ENCODE data around the gene CBFA2T2. TPM values are rescaled to one million over a fixed set of nuclear protein-coding genes. Genes with fewer than 3 reads are reported as not detected.
"Not testable (repeated sequence)": the region's sequence is repeated elsewhere in the genome, so short reads cannot be mapped to it uniquely, and the experiment has no call there.

The CBFA2T2 gene
- total RNA-seq, 1 experiment from 2014 or later: 7.5 TPM

DNA sequence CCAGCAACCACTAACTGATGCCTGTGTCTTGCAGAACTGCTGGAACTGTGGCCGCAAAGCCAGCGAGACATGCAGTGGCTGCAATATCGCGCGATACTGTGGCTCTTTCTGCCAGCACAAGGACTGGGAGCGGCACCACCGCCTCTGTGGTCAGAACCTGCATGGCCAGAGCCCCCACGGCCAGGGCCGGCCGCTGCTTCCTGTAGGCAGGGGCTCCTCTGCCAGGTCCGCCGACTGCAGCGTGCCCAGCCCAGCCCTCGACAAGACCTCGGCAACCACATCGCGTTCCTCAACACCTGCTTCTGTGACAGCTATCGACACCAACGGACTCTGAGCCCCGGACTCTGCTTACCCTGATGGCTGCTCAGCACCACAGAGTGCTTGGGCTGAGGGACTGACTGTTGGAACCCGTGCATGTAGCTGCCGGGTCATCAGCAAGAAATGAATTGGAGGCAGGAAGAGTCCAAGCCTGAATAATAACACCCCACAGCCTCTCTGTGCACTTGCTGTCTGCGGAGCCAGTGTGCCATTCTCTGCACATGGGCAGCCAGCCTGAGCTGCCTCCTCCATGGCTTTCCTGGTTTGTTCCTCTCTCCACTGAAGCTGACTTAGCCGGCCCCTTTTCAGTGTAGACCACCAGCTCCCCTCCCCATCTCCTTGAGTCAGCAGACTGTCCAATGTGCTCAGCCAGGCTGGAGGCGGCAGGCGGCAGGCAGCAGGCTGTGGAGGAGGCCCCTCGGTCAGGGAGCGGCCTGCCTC, 154.6 kb downstream of the CBFA2T2 start:
- no peaks in the 10 kb centered on the region for H3K27me3 ChIP-seq (ENCODE audit: control insufficient read depth, insufficient read depth, low read length)
- H3K4me3 ChIP-seq (ENCODE audit: insufficient read depth, low read depth, low read length): no peak overlapping the region
- peak; percentile 37 for DNase-seq
- peaks cover 19% of the 10 kb centered on the region for H3K36me3 ChIP-seq (replicated peaks; ENCODE audit: control insufficient read depth, insufficient read depth, low read length)

DNA sequence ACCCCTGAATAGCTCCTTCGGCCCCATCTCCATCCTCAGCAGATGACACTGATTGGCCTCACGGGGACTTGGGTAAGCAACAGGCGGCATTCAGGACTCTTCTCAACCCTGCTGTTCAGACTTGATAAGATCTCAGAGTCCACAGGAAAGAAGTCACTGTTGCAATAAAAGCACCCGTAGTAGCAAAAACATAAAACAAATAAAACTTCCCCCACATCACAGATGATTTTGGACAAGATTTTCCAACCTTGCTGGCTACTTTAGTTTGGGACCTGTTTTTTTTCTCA, 155.1 kb downstream of the CBFA2T2 start:
- Histone ChIP-seq H3K27me3 (ENCODE audit: control insufficient read depth, insufficient read depth, low read length) (no peaks in the 10 kb centered on the region), H3K4me3 (ENCODE audit: insufficient read depth, low read depth, low read length) (no peak overlapping the region), H3K36me3 (replicated peaks; ENCODE audit: control insufficient read depth, insufficient read depth, low read length) (peaks cover 17% of the 10 kb centered on the region)
- DNase-seq: no peak

DNA sequence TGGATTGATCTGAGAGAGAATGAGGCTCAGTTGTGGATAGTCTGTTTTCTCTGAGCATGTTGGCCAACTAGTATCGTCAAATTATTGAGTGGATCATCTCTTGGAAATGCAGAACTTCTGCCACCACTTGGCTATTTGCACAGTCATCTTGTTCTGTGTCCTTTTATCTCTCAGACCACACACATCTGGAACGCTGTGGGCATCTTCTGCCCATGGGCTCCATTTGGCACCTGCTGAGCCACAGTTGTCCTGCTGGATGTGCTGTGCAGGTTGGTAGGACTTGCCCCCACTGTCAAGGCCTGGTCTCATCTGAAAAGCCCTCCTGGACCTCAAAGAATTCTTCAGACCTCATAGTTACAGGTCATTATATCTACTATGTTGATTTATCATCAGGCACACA, 155.5 kb downstream of the CBFA2T2 start:
- DNase-seq: no peak
- peaks cover 16% of the 10 kb centered on the region for H3K36me3 ChIP-seq (replicated peaks; ENCODE audit: control insufficient read depth, insufficient read depth, low read length)
- H3K27me3 ChIP-seq (ENCODE audit: control insufficient read depth, insufficient read depth, low read length): no peaks in the 10 kb centered on the region
- no peak overlapping the region for H3K4me3 ChIP-seq (ENCODE audit: insufficient read depth, low read depth, low read length)

DNA sequence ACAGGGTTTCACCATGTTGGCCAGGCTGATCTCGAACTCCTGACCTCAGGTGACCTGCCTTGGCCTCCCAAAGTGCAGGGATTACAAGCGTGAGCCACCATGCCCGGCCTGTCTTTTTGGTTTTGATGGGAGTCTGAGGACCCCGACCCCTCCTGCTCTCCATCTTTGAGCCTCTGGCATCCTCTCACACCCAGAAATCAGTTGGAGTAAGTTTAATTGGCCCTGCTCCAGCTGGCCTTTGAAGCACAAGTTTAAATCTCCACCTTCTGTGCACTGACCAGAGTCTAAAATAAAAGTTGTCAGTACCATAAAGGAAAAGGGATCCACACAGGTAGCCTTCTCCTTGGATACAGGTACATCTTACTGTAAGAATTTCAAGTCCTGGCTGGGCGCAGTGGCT, 156.3 kb downstream of the CBFA2T2 start:
- Histone ChIP-seq H3K36me3 (replicated peaks; ENCODE audit: control insufficient read depth, insufficient read depth, low read length) (peaks cover 12% of the 10 kb centered on the region), H3K27me3 (ENCODE audit: control insufficient read depth, insufficient read depth, low read length) (no peaks in the 10 kb centered on the region), H3K4me3 (ENCODE audit: insufficient read depth, low read depth, low read length) (no peak overlapping the region)
- DNase-seq: no peak

DNA sequence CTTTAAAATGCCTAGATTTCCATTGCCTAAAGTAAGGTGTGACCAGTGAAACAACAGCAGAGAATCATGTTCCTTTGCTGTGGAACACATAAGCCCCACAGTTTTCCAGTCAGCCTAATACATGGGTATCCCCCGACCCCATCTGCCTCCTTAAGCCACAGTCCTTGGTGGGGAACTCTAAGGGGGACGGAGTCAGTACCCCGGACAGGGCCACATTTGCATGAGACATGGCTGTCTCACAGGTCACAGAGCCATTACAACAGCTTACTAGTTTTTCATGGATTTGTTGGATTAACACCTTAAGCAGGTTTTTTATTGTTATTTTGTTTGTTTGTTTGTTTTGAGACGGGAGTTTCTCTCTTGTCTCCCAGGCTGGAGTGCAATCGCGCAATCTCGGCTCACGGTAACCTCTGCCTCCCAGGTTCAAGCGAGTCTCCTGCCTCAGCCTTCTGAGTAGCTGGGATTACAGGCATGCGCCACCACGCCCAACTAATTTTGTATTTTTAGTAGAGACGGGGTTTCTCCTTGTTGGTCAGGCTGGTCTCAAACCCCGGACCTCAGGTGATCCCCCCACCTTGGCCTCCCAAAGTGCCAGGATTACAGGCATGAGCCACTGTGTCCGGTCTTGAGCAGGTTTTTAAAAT, 157.2 kb downstream of the CBFA2T2 start:
- H3K36me3 ChIP-seq (replicated peaks; ENCODE audit: control insufficient read depth, insufficient read depth, low read length); H3K27me3 ChIP-seq (ENCODE audit: control insufficient read depth, insufficient read depth, low read length); H3K4me3 ChIP-seq (ENCODE audit: insufficient read depth, low read depth, low read length): not testable (repeated sequence)
- DNase-seq: peak; percentile 83

DNA sequence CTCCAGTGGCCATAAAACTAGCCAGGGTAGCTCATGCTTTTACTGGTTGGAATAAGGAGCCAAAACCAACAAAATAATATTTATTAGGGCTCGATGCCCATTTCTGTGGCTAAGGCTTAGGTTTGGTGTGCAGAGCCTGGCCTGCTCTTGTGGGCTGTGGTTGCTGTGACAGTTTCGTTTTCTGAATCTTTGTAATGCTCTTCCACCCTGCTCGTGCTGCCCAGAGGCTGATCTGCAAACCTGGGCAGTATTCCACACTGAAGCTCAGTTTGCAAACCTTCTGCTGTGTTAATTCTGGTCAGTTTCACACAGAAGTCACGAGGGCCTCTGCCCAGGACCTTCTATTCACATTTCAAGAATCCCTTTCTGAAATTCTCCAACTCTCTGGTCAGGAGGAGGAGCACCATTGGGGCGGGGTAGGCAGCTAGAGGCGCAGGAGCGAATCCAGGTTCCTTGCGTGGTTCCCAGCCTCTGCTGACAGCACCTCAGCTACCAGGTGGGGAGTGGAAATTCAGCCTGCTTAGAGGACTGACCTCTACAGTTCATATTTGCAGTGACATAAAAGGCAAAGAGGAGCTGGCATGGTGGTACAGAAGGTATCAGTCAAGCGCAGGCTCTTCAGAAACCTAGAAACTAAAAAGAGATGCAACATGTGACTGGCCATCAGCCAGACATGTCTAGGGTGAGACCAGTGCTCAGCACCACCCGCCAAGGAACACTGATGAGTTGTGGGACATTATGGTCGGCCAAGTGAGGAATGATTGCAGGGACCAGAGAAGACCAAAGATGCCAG, 157.9 kb downstream of the CBFA2T2 start:
- Histone ChIP-seq H3K4me3 (ENCODE audit: insufficient read depth, low read depth, low read length) (no peak overlapping the region), H3K27me3 (ENCODE audit: control insufficient read depth, insufficient read depth, low read length) (no peaks in the 10 kb centered on the region), H3K36me3 (replicated peaks; ENCODE audit: control insufficient read depth, insufficient read depth, low read length) (peaks cover 10% of the 10 kb centered on the region)
- DNase-seq: peak; percentile 48

DNA sequence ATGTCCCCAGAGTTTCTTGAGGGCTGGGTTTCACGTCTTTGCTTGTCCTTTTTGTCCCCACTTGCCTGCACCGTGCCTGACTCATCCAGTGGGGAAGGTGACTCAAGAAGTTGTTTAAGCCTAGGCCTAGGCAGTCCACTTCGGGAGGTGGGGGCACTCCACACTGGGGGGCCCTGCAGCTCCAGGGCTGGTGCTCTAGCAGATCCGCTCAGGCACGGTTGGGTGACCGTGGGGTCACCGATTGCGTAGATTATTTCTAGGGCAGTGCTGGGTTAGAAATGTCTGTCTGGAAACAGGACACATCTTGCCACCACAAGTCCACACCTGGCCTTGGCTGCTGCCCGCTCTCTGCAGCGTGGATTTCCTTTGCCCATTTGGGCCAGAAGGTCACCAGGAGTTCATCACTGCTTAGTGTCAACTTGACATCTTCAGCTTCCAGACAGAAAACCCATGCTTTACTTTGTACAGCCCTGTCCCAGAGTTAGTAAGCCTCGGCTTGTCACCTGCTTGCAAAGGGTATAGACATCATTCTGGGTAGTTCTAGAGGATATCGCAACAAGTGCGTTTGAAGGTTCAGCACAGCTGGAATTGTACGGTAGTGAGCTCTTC, 158.6 kb downstream of the CBFA2T2 start:
- DNase-seq: peak; percentile 31
- Histone ChIP-seq H3K27me3 (ENCODE audit: control insufficient read depth, insufficient read depth, low read length) (no peaks in the 10 kb centered on the region), H3K4me3 (ENCODE audit: insufficient read depth, low read depth, low read length) (no peak overlapping the region), H3K36me3 (replicated peaks; ENCODE audit: control insufficient read depth, insufficient read depth, low read length) (peaks cover 8% of the 10 kb centered on the region)

DNA sequence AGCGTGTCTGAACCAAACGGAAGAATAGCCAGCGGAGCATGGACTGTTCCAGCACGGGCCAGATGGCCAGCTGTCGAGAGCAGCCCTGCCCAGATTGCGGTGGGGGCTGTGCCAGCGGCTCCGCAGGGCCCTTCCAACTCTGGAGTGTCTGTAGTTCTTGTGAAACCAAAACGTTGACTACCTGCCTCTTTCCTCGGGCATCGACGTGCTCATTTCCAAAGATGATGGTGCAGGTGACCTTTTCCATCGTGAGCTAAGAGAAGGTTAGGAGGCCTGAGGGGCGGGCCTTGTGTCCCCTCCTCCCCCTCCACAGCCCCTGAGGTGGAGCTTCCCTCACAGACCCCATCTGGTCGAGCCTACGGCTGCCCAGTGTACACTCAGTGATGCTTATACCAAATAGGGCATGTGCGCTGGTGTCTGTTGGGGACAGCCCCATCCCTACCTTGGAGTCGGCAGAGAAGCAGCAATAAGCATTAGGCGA, 159.3 kb downstream of the CBFA2T2 start:
- DNase-seq: peak; percentile 68
- no peaks in the 10 kb centered on the region for H3K27me3 ChIP-seq (ENCODE audit: control insufficient read depth, insufficient read depth, low read length)
- peaks cover 8% of the 10 kb centered on the region for H3K36me3 ChIP-seq (replicated peaks; ENCODE audit: control insufficient read depth, insufficient read depth, low read length)
- no peak overlapping the region for H3K4me3 ChIP-seq (ENCODE audit: insufficient read depth, low read depth, low read length)

DNA sequence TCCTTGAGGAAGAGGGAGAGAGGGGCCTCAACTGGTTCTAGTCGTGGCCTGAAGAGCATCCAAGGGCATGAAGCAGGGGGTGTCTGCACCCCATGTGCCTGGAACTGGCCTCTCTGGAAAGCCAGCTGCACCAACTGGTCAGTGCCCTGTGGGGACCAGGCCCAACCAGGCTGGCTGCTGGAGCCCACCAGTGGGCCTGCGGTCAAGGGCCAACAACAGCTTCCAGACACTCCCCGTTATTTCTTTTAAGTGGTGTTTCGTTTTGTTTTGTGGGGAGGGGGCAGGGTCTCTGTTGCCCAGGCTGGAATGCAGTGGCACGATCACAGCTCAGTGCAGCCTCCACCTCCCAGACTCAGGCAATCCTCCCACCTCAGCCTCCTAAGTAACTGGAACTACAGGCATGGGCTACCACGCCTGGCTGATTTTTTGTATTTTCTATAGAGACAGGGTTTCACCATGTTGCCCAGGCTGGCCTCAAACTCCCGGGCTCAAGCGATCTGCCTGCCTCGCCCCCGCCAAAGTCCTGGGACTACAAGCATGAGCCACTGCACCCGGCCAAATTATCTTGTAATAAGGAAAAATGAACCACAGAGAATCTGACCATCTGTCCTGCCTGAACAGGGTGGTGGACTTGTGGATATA, 160.3 kb downstream of the CBFA2T2 start:
- no peak overlapping the region for H3K4me3 ChIP-seq (ENCODE audit: insufficient read depth, low read depth, low read length)
- H3K36me3 ChIP-seq (replicated peaks; ENCODE audit: control insufficient read depth, insufficient read depth, low read length): peaks cover 2% of the 10 kb centered on the region
- DNase-seq: peak; percentile 34
- H3K27me3 ChIP-seq (ENCODE audit: control insufficient read depth, insufficient read depth, low read length): no peaks in the 10 kb centered on the region

DNA sequence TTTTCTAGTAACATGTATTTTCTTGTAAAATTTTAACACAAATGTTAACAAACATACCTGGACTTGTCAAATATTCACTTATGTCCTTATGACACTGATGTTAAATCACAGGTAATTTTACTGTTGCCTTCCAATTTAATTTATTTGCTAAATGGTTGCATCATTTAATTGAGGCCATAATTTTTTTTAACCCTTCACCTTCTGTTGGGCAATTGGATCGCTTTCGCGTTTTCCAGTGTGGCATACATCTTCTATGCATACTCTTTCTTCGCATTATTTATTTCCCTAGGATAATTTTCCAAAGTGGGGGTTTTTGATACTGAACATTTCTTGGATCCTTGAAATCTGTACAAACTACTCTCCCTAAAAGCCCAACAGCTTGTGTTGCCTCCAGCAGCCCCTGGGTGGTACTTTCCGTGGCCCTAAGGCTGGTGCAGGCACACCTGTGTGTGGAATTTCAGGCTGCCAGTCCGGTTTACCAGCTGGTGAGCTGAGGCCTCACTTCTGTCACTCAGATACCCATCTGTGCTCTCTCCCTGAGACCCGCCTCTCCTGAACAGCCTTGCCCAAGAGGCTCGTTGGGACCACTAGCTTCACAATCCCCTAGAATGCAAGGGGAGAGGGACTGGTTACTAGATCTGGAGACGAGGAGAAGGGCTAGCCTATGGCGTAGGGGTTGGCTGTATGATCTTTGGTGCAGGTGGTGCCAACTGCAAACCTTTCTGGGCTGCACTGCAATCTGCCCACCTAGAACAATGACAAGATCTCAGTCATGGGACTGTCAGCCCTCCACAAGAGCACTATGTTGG, 161.1 kb downstream of the CBFA2T2 start:
- H3K27me3 ChIP-seq (ENCODE audit: control insufficient read depth, insufficient read depth, low read length): no peaks in the 10 kb centered on the region
- no peak for DNase-seq
- H3K4me3 ChIP-seq (ENCODE audit: insufficient read depth, low read depth, low read length): no peak overlapping the region
- no peaks in the 10 kb centered on the region for H3K36me3 ChIP-seq (replicated peaks; ENCODE audit: control insufficient read depth, insufficient read depth, low read length)

DNA sequence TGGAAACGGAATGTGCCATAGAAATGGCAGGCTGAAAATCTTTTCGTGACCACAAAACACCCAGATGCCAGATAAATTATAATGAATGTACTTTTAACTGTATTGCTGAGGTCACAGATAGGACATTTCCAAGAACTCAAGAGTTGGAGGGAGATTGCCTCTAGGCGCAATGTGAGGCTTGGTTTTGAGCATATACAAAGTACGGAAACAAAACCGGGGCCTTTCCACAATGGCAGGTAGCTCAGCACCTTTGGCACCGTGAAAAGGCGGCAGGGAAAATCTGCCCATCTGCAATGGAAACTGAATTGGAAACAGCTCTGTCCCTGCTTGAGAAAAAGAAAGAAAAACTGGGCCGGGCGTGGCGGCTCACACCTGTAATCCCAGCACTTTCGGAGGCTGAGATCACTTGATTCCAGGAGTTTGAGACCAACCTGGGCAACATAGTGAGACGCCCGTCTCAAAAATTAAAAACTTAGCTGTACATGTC, 161.7 kb downstream of the CBFA2T2 start:
- Histone ChIP-seq H3K36me3 (replicated peaks; ENCODE audit: control insufficient read depth, insufficient read depth, low read length) (no peaks in the 10 kb centered on the region; the same call in 1 of the 2 replicates), H3K4me3 (ENCODE audit: insufficient read depth, low read depth, low read length) (no peak overlapping the region), H3K27me3 (ENCODE audit: control insufficient read depth, insufficient read depth, low read length) (no peaks in the 10 kb centered on the region)
- DNase-seq: no peak

DNA sequence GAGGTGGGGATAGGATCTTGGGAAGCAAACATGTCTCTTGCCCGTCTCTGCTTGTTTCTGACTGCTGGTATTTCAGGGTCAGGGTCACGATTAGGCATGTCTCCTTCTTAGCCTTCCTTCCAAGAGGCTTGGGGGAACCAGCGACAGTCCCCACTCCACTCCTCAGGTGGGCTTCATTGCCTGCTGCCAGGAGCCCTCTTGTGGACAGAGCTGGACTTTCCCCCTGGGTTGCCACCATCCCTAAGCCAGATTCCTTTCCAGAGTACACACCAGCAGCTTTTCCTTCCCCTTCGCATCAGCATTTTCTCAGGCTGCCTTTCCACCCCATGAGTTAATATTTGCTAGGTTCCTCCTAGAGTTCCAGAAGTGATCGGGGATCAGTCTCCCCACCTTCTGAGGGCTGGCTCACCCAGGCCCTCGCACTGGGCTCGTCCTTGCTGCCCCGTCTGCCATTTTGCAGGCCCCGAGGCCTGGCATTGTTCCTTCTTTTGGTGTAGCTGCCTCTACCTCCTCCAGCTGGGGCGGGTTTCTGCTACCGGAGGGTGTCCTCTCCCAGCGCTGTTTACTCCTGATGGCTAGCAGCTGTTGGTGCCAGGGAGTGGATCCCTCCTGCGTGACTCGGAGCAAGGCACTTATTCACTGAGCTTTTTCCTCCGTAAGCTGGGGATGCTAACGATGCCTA, 163.5 kb downstream of the CBFA2T2 start:
- Histone ChIP-seq H3K27me3 (ENCODE audit: control insufficient read depth, insufficient read depth, low read length) (no peaks in the 10 kb centered on the region), H3K36me3 (replicated peaks; ENCODE audit: control insufficient read depth, insufficient read depth, low read length) (peaks cover 2% of the 10 kb centered on the region), H3K4me3 (ENCODE audit: insufficient read depth, low read depth, low read length) (no peak overlapping the region)
- peak; percentile 95 for DNase-seq

DNA sequence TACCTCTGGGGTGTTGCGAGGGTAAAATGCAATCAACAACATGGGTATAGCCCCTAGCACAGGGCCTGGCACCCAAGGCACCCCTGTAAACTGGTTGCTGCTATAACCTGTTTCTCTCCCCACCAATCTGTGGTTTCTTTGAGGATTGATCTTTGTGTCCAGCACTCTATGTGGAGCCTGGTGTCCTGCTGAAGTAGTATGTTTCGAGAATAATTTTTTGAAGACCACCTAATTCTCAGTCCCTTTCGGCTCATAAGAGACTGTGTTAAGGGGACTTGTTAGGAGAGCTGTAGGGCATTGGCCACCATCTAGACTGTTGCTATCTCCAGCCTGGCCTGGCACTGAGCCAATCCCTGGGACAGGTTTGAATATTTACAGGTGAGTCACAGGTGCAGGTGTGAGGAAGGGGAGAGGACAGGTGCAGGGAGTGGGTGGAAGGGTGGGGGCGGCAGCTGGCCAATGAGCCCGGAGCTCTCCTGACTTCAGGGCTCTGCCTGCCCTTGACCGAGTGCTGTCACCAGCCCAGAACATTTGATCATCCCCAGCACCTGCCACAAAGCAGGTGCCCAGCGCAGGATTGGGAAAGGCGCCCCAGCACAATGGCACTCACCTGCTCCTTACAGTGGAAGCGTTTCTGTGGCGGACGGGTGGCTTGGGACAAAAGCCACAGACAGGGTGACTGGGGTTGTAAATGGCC, 164.2 kb downstream of the CBFA2T2 start:
- H3K4me3 ChIP-seq (ENCODE audit: insufficient read depth, low read depth, low read length): no peak overlapping the region
- H3K27me3 ChIP-seq (ENCODE audit: control insufficient read depth, insufficient read depth, low read length): no peaks in the 10 kb centered on the region
- peak; percentile 74 for DNase-seq
- peaks cover 4% of the 10 kb centered on the region for H3K36me3 ChIP-seq (replicated peaks; ENCODE audit: control insufficient read depth, insufficient read depth, low read length)

Measured in H7 (cell line).